H9 (cell line): ENCODE data around the gene CKM. TPM values are rescaled to one million over a fixed set of nuclear protein-coding genes. Genes with fewer than 3 reads are reported as not detected.

Experiments
- DNase-seq: peaks from one replicate; pipeline ENCODE4 v3.0.0-alpha.2; 2017
- H2AFZ ChIP-seq: one replicate; pipeline ENCODE4 v1.6.1; 2013; ENCODE audit warnings: mild to moderate bottlenecking, low read length, control low read depth, moderate library complexity
- H2AK5ac ChIP-seq: 2 replicates; pipeline ENCODE4 v1.6.1; 2013; ENCODE audit warnings: low read length, control low read depth, mixed read lengths; ENCODE audit not compliant: insufficient read length
- H2BK120ac ChIP-seq: one replicate; pipeline ENCODE4 v1.6.1; 2013; ENCODE audit warnings: low read depth, mild to moderate bottlenecking, low read length, control low read depth, inconsistent platforms; ENCODE audit not compliant: poor library complexity, severe bottlenecking
- H2BK12ac ChIP-seq: 2 replicates; pipeline ENCODE4 v1.6.1; 2013; ENCODE audit warnings: low read length, control low read depth, mixed read lengths, low read depth; ENCODE audit not compliant: insufficient read length
- H2BK15ac ChIP-seq: 2 replicates; pipeline ENCODE4 v1.6.1; 2013; ENCODE audit warnings: low read depth, low read length, control low read depth
- H2BK20ac ChIP-seq: one replicate; pipeline ENCODE4 v1.6.1; 2013; ENCODE audit warnings: low read depth, mild to moderate bottlenecking, low read length, control low read depth, inconsistent platforms; ENCODE audit not compliant: poor library complexity, severe bottlenecking
- H2BK5ac ChIP-seq: 2 replicates; pipeline ENCODE4 v1.6.1; 2013; ENCODE audit warnings: low read length, control low read depth, mixed read lengths; ENCODE audit not compliant: insufficient read length
- H3K14ac ChIP-seq: 2 replicates; pipeline ENCODE4 v1.6.1; 2013; ENCODE audit warnings: low read length, control low read depth; ENCODE audit not compliant: insufficient read depth
- H3K18ac ChIP-seq: 2 replicates; pipeline ENCODE4 v1.6.1; 2013; ENCODE audit warnings: low read depth, mild to moderate bottlenecking, mixed read lengths, low read length, control low read depth; ENCODE audit not compliant: insufficient read length
- H3K23ac ChIP-seq: 2 replicates; pipeline ENCODE4 v1.6.1; 2013; ENCODE audit warnings: low read length, control low read depth, mixed read lengths, low read depth; ENCODE audit not compliant: insufficient read length
- H3K23me2 ChIP-seq: 2 replicates; pipeline ENCODE4 v1.6.1; 2013; ENCODE audit warnings: low read depth, mild to moderate bottlenecking, mixed read lengths, low read length, control low read depth; ENCODE audit not compliant: insufficient read length, poor library complexity, severe bottlenecking
- H3K27ac ChIP-seq: 2 replicates; pipeline ENCODE4 v1.5.1; 2013; ENCODE audit warnings: low read length, control low read depth, mixed read lengths, low read depth; ENCODE audit not compliant: insufficient read length
- H3K27me3 ChIP-seq: 2 replicates; pipeline ENCODE4 v1.6.1; 2013; ENCODE audit warnings: low read length, control low read depth, inconsistent platforms; ENCODE audit not compliant: insufficient read depth
- H3K4ac ChIP-seq: 2 replicates; pipeline ENCODE4 v1.6.1; 2013; ENCODE audit warnings: low read depth, mild to moderate bottlenecking, control low read depth, inconsistent platforms, low read length, moderate library complexity
- H3K4me1 ChIP-seq: 2 replicates; pipeline ENCODE4 v1.6.1; 2013; ENCODE audit warnings: low read length, control low read depth, inconsistent platforms; ENCODE audit not compliant: insufficient read depth
- H3K4me2 ChIP-seq: 2 replicates; pipeline ENCODE4 v1.6.1; 2013; ENCODE audit warnings: low read length, control low read depth, mixed read lengths; ENCODE audit not compliant: insufficient read length, insufficient read depth
- H3K56ac ChIP-seq: 2 replicates; pipeline ENCODE4 v1.6.1; 2013; ENCODE audit warnings: low read depth, mild to moderate bottlenecking, mixed read lengths, low read length, control low read depth; ENCODE audit not compliant: insufficient read length
- H3K79me1 ChIP-seq: 2 replicates; pipeline ENCODE4 v1.6.1; 2013; ENCODE audit warnings: low read depth, mild to moderate bottlenecking, moderate library complexity, low read length, control low read depth, inconsistent platforms; ENCODE audit not compliant: insufficient read depth, poor library complexity, severe bottlenecking
- H3K79me2 ChIP-seq: 2 replicates; pipeline ENCODE4 v1.6.1; 2013; ENCODE audit warnings: low read length, control low read depth, inconsistent platforms; ENCODE audit not compliant: insufficient read depth
- H3K9ac ChIP-seq: 2 replicates; pipeline ENCODE4 v1.6.1; 2013; ENCODE audit warnings: low read length, control low read depth, mixed read lengths; ENCODE audit not compliant: insufficient read length; ENCODE audit errors: extremely low read depth
- H3K9me3 ChIP-seq: one replicate; pipeline ENCODE4 v1.6.1; 2013; ENCODE audit warnings: low read depth, low read length, inconsistent platforms; ENCODE audit not compliant: control insufficient read depth
- H3T11ph ChIP-seq: one replicate; pipeline ENCODE4 v1.6.1; 2013; ENCODE audit warnings: mild to moderate bottlenecking, low read length, control low read depth, inconsistent platforms
- H4K20me1 ChIP-seq: one replicate; pipeline ENCODE4 v1.6.1; 2013; ENCODE audit not compliant: control insufficient read depth, insufficient read length, insufficient read depth
- H4K5ac ChIP-seq: 2 replicates; pipeline ENCODE4 v1.6.1; 2013; ENCODE audit warnings: low read depth, mild to moderate bottlenecking, mixed read lengths, low read length, control low read depth; ENCODE audit not compliant: insufficient read length
- H4K8ac ChIP-seq: replicated peaks from 2 replicates; pipeline ENCODE4 v1.6.1; 2013; ENCODE audit warnings: low read length, control low read depth, mixed read lengths, low read depth; ENCODE audit not compliant: insufficient read length
- H4K91ac ChIP-seq: 2 replicates; pipeline ENCODE4 v1.6.1; 2013; ENCODE audit warnings: low read depth, mild to moderate bottlenecking, moderate library complexity, mixed read lengths, low read length, control low read depth; ENCODE audit not compliant: insufficient read length
- H3K27ac Mint-ChIP-seq, 3 experiments: 2 replicates in 2 of 3; 3 replicates in 1 of 3; pipeline ENCODE4 v1.8.0; 2020 to 2021; ENCODE audit warnings: mixed read lengths in 3 of 3, mild to moderate bottlenecking in 1 of 3, moderate library complexity in 1 of 3
- H3K27me3 Mint-ChIP-seq: 2 replicates; pipeline ENCODE4 v1.8.0; 2021; ENCODE audit warnings: low read depth, mild to moderate bottlenecking, moderate library complexity, mixed read lengths
- H3K36me3 Mint-ChIP-seq, 3 experiments: 2 replicates in 2 of 3; 3 replicates in 1 of 3; pipeline ENCODE4 v1.8.0; 2020 to 2021; ENCODE audit warnings: low read depth in 3 of 3, mixed read lengths in 3 of 3; ENCODE audit not compliant: insufficient read depth in 1 of 3
- H3K4me1 Mint-ChIP-seq, 2 experiments: 2 replicates each; pipeline ENCODE4 v1.8.0; 2020; ENCODE audit warnings: mixed read lengths in 2 of 2
- H3K4me3 Mint-ChIP-seq, 2 experiments: 2 replicates in 1 of 2; 3 replicates in 1 of 2; pipeline ENCODE4 v1.8.0; 2020 to 2021; ENCODE audit warnings: mild to moderate bottlenecking in 2 of 2, mixed read lengths in 2 of 2, moderate library complexity in 1 of 2
- H3K9me3 Mint-ChIP-seq, 2 experiments: 2 replicates in 1 of 2; 3 replicates in 1 of 2; pipeline ENCODE4 v1.8.0; 2020; ENCODE audit warnings: mild to moderate bottlenecking in 2 of 2, mixed read lengths in 2 of 2, moderate library complexity in 1 of 2
- WGBS: extraction: QIAGEN DNeasy Blood & Tissue Kit; methylation state at CpG from one replicate; pipeline ENCODE4 v1.1.7; 2013; ENCODE audit warnings: missing lambda C conversion rate, low lambda C conversion rate, mixed read lengths; ENCODE audit not compliant: insufficient read length; ENCODE audit errors: extremely low coverage; 5-methylcytosine and 5-hydroxymethylcytosine counted together
- total RNA-seq: library from RNA; stranded (reverse); gene quantifications from 2 replicates; pipeline ENCODE4 v1.2.1, GENCODE V29; 2021
- TF ChIP-seq, protein P1 (sequence below): fragments of 200-600 bp; sonication (generic); conservative IDR thresholded peaks from 3 replicates; pipeline ENCODE4 v1.8.0; 2021; ENCODE audit warnings: antibody characterized with exemption, mild to moderate bottlenecking

Gene CKM
- total RNA-seq, 1 experiment from 2014 or later, result not detected

DNA sequence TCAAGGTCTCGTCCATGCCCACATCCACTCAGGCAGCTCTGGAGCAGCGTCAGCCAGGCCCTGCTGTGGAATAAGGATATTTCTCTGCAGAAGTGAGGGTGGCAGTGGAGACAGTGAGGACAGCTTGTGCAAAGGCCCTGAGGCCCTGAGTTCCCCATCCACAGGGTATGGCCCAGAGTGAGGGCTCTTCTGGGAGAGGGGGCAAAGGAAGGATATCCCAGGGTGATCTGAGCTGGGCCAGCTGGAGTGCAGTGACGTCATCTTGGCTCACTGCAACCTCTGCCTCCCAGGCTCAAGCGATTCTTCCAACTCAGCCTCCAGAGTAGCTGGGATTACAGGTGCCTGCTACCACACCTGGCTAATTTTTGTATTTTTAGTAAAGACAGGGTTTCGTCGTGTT is 60.1 kb downstream of the CKM start:
- Histone ChIP-seq H4K91ac (no peak overlapping the region), H3K79me1 (no peaks in the 10 kb centered on the region), H3K4me2 (no peak overlapping the region), H3K4me1 (no peaks in the 10 kb centered on the region), H4K5ac (no peak overlapping the region), H4K8ac (no peak overlapping the region), H3K9ac (no peak overlapping the region), H3T11ph (no peak overlapping the region), H2BK12ac (no peak overlapping the region), H3K56ac (no peak overlapping the region), H2BK20ac (no peak overlapping the region), H2AFZ (no peak overlapping the region), H2BK120ac (no peak overlapping the region), H3K79me2 (no peaks in the 10 kb centered on the region), H4K20me1 (peaks cover 8% of the 10 kb centered on the region), H3K27me3 (no peaks in the 10 kb centered on the region), H3K4ac (no peak overlapping the region), H3K27ac (no peak overlapping the region), H3K14ac (no peak overlapping the region), H3K9me3 (no peaks in the 10 kb centered on the region), H2BK5ac (no peak overlapping the region), H3K18ac (no peak overlapping the region), H2AK5ac (no peak overlapping the region), H2BK15ac (no peak overlapping the region), H3K23me2 (no peaks in the 10 kb centered on the region), H3K23ac (no peak overlapping the region)
- Mint-ChIP-seq H3K27ac (no peak overlapping the region), H3K36me3 (peaks cover 0 to 20% (median 13%) of the 10 kb centered on the region in 3 experiments; a peak in 5 of 7 replicates), H3K9me3 (no peaks in the 10 kb centered on the region), H3K27me3 (peaks cover 1% of the 10 kb centered on the region), H3K4me1 (no peaks in the 10 kb centered on the region), H3K4me3 (no peak overlapping the region)
- WGBS, result no CpG with 5 or more reads among the region's 6 CpGs
- TF ChIP-seq, protein P1, sequence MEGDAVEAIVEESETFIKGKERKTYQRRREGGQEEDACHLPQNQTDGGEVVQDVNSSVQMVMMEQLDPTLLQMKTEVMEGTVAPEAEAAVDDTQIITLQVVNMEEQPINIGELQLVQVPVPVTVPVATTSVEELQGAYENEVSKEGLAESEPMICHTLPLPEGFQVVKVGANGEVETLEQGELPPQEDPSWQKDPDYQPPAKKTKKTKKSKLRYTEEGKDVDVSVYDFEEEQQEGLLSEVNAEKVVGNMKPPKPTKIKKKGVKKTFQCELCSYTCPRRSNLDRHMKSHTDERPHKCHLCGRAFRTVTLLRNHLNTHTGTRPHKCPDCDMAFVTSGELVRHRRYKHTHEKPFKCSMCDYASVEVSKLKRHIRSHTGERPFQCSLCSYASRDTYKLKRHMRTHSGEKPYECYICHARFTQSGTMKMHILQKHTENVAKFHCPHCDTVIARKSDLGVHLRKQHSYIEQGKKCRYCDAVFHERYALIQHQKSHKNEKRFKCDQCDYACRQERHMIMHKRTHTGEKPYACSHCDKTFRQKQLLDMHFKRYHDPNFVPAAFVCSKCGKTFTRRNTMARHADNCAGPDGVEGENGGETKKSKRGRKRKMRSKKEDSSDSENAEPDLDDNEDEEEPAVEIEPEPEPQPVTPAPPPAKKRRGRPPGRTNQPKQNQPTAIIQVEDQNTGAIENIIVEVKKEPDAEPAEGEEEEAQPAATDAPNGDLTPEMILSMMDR, result no peak
- DNase-seq, result no peak
